Choroid plexus epithelial cell (primary cell): Measurements from ENCODE around the gene DPP10.

ENCODE experiments used
- DNase-seq: peaks from one replicate; pipeline ENCODE4 v3.0.0-alpha.2; 2010; ENCODE audit warnings: low read depth
- H3K4me3 ChIP-seq: 2 replicates; pipeline ENCODE4 v1.5.1; 2011; ENCODE audit warnings: low read depth, mild to moderate bottlenecking, control low read depth, low read length, moderate library complexity
- CTCF ChIP-seq: conservative IDR thresholded peaks from 2 replicates; pipeline ENCODE4 v1.5.1; 2011; ENCODE audit warnings: low read depth, mild to moderate bottlenecking, control low read depth, inconsistent platforms, low read length, moderate library complexity

The DPP10 gene

GRCh38 chr2:114805195-114805594 lies 362.8 kb downstream of the DPP10 start:
- no peak overlapping the region for H3K4me3 ChIP-seq
- TF ChIP-seq CTCF, result no peak
- DNase-seq, result no peak

- no peak overlapping the region for H3K4me3 ChIP-seq
- TF ChIP-seq CTCF, result no peak
- DNase-seq, result no peak
Observed at GRCh38 chr2:114810092-114810491, 367.7 kb downstream of the DPP10 start.

GRCh38 chr2:114812261-114812660 lies 369.8 kb downstream of the DPP10 start:
- H3K4me3 ChIP-seq, result no peak overlapping the region
- no peak for TF ChIP-seq CTCF
- no peak for DNase-seq

GRCh38 chr2:114814355-114814754 lies 371.9 kb downstream of the DPP10 start:
- no peak for TF ChIP-seq CTCF
- DNase-seq, result no peak
- no peak overlapping the region for H3K4me3 ChIP-seq

GRCh38 chr2:114821055-114821454 lies 378.6 kb downstream of the DPP10 start:
- TF ChIP-seq CTCF, result no peak

GRCh38 chr2:114843963-114844362 lies 401.5 kb downstream of the DPP10 start:
- no peak for TF ChIP-seq CTCF
- H3K4me3 ChIP-seq, result no peak overlapping the region
- no peak for DNase-seq

More at GRCh38 chr2:114821055-114821454, 378.6 kb downstream of the DPP10 start:
- DNase-seq, result no peak
- H3K4me3 ChIP-seq, result no peak overlapping the region

GRCh38 chr2:114857196-114857595 lies 414.8 kb downstream of the DPP10 start:
- no peak for DNase-seq
- H3K4me3 ChIP-seq, result no peak overlapping the region
- no peak for TF ChIP-seq CTCF
